ENCODE data around the gene KCTD17. TPM values are rescaled to one million over a fixed set of nuclear protein-coding genes. Genes with fewer than 3 reads are reported as not detected.

KCTD17 gene
- total and polyA plus RNA-seq, 2 of the 4 experiments (the other 2 are of a cell fraction) = 28.3 to 37.3 TPM

GRCh38 chr22:37075822-37076433, 24.4 kb downstream of the KCTD17 start:
- intact Hi-C loops (cut with micrococcal nuclease) = loop anchor here (5.0 kb wide), 1 partner anchor 381 kb away; no protein-coding TSS in a partner anchor
- no peak overlapping the region for H2AFZ ChIP-seq (replicated peaks; ENCODE audit: low read length, poor library complexity)
- dilution Hi-C loops (cut with HindIII; ENCODE audit: low sequenced_read_pairs, unreplicated experiment) = no loop called here
- no peaks in the 10 kb centered on the region for H3K4me1 ChIP-seq (ENCODE audit: control insufficient read depth, insufficient read depth, low read length)
- no peaks in the 10 kb centered on the region for H3K9me1 ChIP-seq (ENCODE audit: insufficient read depth, low read length)
- H3K9ac ChIP-seq (ENCODE audit: low read depth, low read length) = no peak overlapping the region
- H3K23ac ChIP-seq (ENCODE audit: low read depth, low read length) = no peak overlapping the region
- H2AK9ac ChIP-seq (replicated peaks; ENCODE audit: low read depth, low read length, poor library complexity) = no peak overlapping the region
- no peak overlapping the region for H4K8ac ChIP-seq (ENCODE audit: low read depth in 2 of 2, low read length in 2 of 2)
- no peak overlapping the region for H3K56ac ChIP-seq (ENCODE audit: extremely low read depth, insufficient read depth, low read length)
- H3K27me3 ChIP-seq (ENCODE audit: control insufficient read depth, insufficient read depth, low read length) = peaks cover 37% of the 10 kb centered on the region
- no peak overlapping the region for H2BK20ac ChIP-seq (ENCODE audit: low read depth, low read length)
- CTCF ChIA-PET = interaction anchor here (0.7 kb wide), 1 partner anchor 1326 kb away, joined by 4 read pairs; no protein-coding TSS in a partner anchor
- no peak overlapping the region for H2BK5ac ChIP-seq (ENCODE audit: low read depth, low read length, poor library complexity, severe bottlenecking)
- no peaks in the 10 kb centered on the region for H3K36me3 ChIP-seq (ENCODE audit: control insufficient read depth, insufficient read depth, low read length)
- no peak overlapping the region for H4K5ac ChIP-seq (ENCODE audit: low read depth, low read length)
- H2BK15ac ChIP-seq (ENCODE audit: low read depth, low read length) = no peak overlapping the region
- no peak overlapping the region for H2AK5ac ChIP-seq (ENCODE audit: low read depth, low read length)
- no peak for TF ChIP-seq FOS (IDR thresholded peaks at IDR 0.05; ENCODE audit: low read depth, low read length)
- TF ChIP-seq CTCF (conservative IDR thresholded peaks at IDR 0.05; ENCODE audit: low read depth, low read length) = no peak
- no peak for TF ChIP-seq BHLHE40 (IDR thresholded peaks at IDR 0.05; ENCODE audit: low read depth, low read length)
- TF ChIP-seq MAZ (IDR thresholded peaks at IDR 0.05; ENCODE audit: borderline replicate concordance, low read depth, low read length) = no peak
- TF ChIP-seq POLR2A (IDR thresholded peaks at IDR 0.05; ENCODE audit: low read depth, low read length) = no peak
- no peak for TF ChIP-seq USF2 (IDR thresholded peaks at IDR 0.05; ENCODE audit: low read depth, low read length)
- TF ChIP-seq SMC3 (IDR thresholded peaks at IDR 0.05; ENCODE audit: low read depth, low read length) = no peak
- no peak for TF ChIP-seq ELK1 (IDR thresholded peaks at IDR 0.05; ENCODE audit: borderline replicate concordance, low read depth, low read length)
- no peak for TF ChIP-seq RCOR1 (IDR thresholded peaks at IDR 0.05; ENCODE audit: insufficient replicate concordance, low read length)
- no peak for TF ChIP-seq NFE2L2 (IDR thresholded peaks at IDR 0.05; ENCODE audit: low read depth, low read length)
- no peak for TF ChIP-seq MXI1 (IDR thresholded peaks at IDR 0.05; ENCODE audit: borderline replicate concordance, low read depth, low read length)
- no peak for TF ChIP-seq RAD21 (IDR thresholded peaks at IDR 0.05; ENCODE audit: low read length)
- TF ChIP-seq MAFK (IDR thresholded peaks at IDR 0.05; ENCODE audit: low read depth, low read length) = no peak
- no peak for TF ChIP-seq CEBPB (IDR thresholded peaks at IDR 0.05; ENCODE audit: low read depth, low read length)
- no peak for TF ChIP-seq RFX5 (IDR thresholded peaks at IDR 0.05; ENCODE audit: low read depth, low read length)
- no peak for TF ChIP-seq CHD1 (IDR thresholded peaks at IDR 0.05; ENCODE audit: low read depth, low read length)
- WGBS, 2 experiments (ENCODE audit: extremely low coverage in 2 of 2, insufficient read length in 1 of 2) = 80% methylated on average over 2 of the region's 9 CpGs; no CpG with 5 or more reads in 1 of the 2 experiments
- no peak overlapping the region for H3K14ac ChIP-seq (replicated peaks; ENCODE audit: low read depth, low read length)
- H3K4ac ChIP-seq (ENCODE audit: low read depth, low read length) = no peak overlapping the region
- H3K79me1 ChIP-seq (ENCODE audit: low read depth in 1 of 2, low read length in 2 of 2) = no peaks in the 10 kb centered on the region
- in situ Hi-C loops (cut with MboI; ENCODE audit: low sequenced_read_pairs) = no loop called here
- no peak overlapping the region for H3K27ac ChIP-seq (ENCODE audit: insufficient read depth, low read length)
- no peak overlapping the region for H2BK120ac ChIP-seq (ENCODE audit: low read depth, low read length)
- H3K18ac ChIP-seq (ENCODE audit: low read depth, low read length) = no peak overlapping the region
- H3K4me3 ChIP-seq (ENCODE audit: insufficient read depth, low read depth, low read length) = no peak overlapping the region
- no peak overlapping the region for H3K4me2 ChIP-seq (ENCODE audit: low read depth, low read length)
- ATAC-seq (ENCODE audit: low read depth) (no peak), DNase-seq (no peak)
- POLR2A ChIA-PET (ENCODE audit: unreplicated experiment) = no interaction called here
- H4K91ac ChIP-seq (ENCODE audit: insufficient read depth, low read depth, low read length) = no peak overlapping the region
- no peaks in the 10 kb centered on the region for H4K20me1 ChIP-seq (ENCODE audit: insufficient read depth, low read length)
- no TSS peak for BruUV-seq (replicated peaks)
- H3K9me3 ChIP-seq (ENCODE audit: control insufficient read depth, insufficient read depth, low read length) = no peaks in the 10 kb centered on the region

Measured in IMR-90 (cell line).